HCT116 (cell line): ENCODE measurements around the gene FAM163B.

Source experiments
- CEBPB ChIP-seq: IDR thresholded peaks from 2 replicates; pipeline ENCODE4 v1.6.1; 2012; ENCODE audit warnings: low read depth
- YY1 ChIP-seq: IDR thresholded peaks from 2 replicates; pipeline ENCODE4 v1.6.1; 2011; ENCODE audit warnings: low read length, low read depth, moderate library complexity, mild to moderate bottlenecking; ENCODE audit not compliant: insufficient replicate concordance; ENCODE audit errors: extremely low read depth
- TF ChIP-seq, protein P1 (sequence below), 3 experiments: fragments of 200-600 bp in 1 of 3; sonication (generic) in 1 of 3; IDR thresholded peaks in 2 of 3; conservative IDR thresholded peaks in 1 of 3; 2 replicates each; pipeline ENCODE4 v1.5.1; 2012 to 2017; ENCODE audit warnings: low read depth in 2 of 3, low read length in 2 of 3, antibody characterized with exemption in 1 of 3, borderline replicate concordance in 1 of 3, control low read depth in 1 of 3, mild to moderate bottlenecking in 1 of 3, mixed read lengths in 1 of 3, mixed run types in 1 of 3, moderate library complexity in 1 of 3; ENCODE audit not compliant: insufficient read depth in 1 of 3

DNA sequence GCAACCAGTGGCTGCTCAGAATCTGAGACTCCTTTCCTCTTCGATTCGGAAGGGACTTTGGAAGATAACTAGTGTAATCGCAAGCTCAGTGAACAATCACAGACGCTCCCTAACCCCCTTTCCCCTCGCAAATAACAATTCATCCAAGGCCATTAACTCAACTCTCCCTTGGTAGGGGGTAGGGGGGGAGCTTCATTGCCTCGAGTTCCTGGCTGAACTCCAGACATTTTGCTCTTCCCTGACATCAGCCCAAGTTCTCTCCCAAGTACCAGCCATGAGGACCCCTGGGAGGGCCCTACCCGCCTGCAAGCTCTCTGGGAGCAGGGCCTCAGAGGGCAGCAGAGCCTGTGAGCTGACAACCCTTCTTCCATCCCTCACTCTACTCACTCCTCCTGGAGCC is 8.4 kb downstream of the FAM163B start:
- TF ChIP-seq YY1 (no peak), CEBPB (no peak)
- TF ChIP-seq, protein P1, sequence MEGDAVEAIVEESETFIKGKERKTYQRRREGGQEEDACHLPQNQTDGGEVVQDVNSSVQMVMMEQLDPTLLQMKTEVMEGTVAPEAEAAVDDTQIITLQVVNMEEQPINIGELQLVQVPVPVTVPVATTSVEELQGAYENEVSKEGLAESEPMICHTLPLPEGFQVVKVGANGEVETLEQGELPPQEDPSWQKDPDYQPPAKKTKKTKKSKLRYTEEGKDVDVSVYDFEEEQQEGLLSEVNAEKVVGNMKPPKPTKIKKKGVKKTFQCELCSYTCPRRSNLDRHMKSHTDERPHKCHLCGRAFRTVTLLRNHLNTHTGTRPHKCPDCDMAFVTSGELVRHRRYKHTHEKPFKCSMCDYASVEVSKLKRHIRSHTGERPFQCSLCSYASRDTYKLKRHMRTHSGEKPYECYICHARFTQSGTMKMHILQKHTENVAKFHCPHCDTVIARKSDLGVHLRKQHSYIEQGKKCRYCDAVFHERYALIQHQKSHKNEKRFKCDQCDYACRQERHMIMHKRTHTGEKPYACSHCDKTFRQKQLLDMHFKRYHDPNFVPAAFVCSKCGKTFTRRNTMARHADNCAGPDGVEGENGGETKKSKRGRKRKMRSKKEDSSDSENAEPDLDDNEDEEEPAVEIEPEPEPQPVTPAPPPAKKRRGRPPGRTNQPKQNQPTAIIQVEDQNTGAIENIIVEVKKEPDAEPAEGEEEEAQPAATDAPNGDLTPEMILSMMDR (IDR thresholded peaks at IDR 0.05 in 2 of 3, conservative IDR thresholded peaks at IDR 0.05 in 1 of 3; ENCODE audit: borderline replicate concordance in 1 of 3, insufficient read depth in 1 of 3, low read depth in 2 of 3, low read length in 2 of 3), result no peak
